ENCODE results near the gene POU2F1.

DNA sequence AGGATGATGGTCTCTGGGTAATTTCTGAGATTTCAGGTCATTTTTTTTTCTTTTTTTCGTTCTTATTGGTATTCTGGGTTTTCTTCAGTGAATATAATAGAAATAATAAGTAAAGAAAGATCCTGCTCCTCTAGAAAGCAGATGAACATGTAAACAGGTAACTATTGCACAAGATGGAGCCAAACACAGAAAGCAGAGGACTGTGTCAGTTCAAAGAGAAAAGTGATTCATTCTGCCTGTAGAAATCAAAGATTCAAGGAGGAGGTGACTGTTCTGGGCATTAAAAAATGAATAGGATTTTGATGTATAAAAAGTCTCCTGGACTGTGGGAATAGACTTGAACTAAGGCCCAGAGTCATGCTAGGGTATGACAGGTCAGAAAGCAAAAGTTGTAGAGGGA, 41.9 kb upstream of the POU2F1 start:
- TF ChIP-seq, protein P1, sequence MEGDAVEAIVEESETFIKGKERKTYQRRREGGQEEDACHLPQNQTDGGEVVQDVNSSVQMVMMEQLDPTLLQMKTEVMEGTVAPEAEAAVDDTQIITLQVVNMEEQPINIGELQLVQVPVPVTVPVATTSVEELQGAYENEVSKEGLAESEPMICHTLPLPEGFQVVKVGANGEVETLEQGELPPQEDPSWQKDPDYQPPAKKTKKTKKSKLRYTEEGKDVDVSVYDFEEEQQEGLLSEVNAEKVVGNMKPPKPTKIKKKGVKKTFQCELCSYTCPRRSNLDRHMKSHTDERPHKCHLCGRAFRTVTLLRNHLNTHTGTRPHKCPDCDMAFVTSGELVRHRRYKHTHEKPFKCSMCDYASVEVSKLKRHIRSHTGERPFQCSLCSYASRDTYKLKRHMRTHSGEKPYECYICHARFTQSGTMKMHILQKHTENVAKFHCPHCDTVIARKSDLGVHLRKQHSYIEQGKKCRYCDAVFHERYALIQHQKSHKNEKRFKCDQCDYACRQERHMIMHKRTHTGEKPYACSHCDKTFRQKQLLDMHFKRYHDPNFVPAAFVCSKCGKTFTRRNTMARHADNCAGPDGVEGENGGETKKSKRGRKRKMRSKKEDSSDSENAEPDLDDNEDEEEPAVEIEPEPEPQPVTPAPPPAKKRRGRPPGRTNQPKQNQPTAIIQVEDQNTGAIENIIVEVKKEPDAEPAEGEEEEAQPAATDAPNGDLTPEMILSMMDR (IDR thresholded peaks at IDR 0.05; ENCODE audit: insufficient read depth, low read length, poor library complexity, severe bottlenecking) = no peak
- TF ChIP-seq EZH2phosphoT487 (conservative IDR thresholded peaks at IDR 0.05; ENCODE audit: low read length) = no peak

Measured in SU-DHL-6 (cell line).